ENCODE measurements around the gene PRKRA.

GRCh38 chr2:178450524-178450773 lies 526 bp downstream of the PRKRA start:
- no peak for TF ChIP-seq EZH2 (IDR thresholded peaks at IDR 0.05; ENCODE audit: borderline replicate concordance, low read depth, low read length, poor library complexity, severe bottlenecking)
- TF ChIP-seq CTCF (conservative IDR thresholded peaks at IDR 0.05; ENCODE audit: low read depth, low read length), result no peak

Measured in A673 (cell line).